Colon (tissue), 2 donors: ENCODE data around the gene ANP32B.
"Not testable (repeated sequence)": the region's sequence is repeated elsewhere in the genome, so short reads cannot be mapped to it uniquely, and the experiment has no call there.

Experiments
- FAIRE-seq: peaks from 2 replicates; lab custom pipeline; 2012; peaks lifted over from hg19 to GRCh38; lab: Jason Lieb, UNC
- donor health status: control.
- donor health status: control.

Gene ANP32B

DNA sequence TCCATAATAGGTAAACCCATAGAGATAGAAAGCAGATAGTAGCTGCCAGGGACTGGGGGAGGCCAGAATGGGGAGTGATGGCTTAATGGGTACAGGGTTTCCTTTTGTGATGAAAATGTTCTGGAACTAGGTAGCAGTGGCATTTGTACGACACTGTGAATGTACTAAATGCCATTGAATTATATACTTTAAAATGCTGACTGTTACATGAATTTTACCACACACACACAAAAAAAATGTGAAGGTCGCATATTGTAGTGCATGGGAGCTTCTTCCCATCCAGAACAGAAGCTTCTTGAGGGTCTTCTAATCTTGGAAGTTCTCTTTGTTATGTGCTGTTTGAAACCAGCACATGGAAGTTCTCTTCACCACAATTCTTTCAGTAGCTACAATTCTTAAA lies 19.9 kb upstream of the ANP32B start:
- FAIRE-seq, result no peak

DNA sequence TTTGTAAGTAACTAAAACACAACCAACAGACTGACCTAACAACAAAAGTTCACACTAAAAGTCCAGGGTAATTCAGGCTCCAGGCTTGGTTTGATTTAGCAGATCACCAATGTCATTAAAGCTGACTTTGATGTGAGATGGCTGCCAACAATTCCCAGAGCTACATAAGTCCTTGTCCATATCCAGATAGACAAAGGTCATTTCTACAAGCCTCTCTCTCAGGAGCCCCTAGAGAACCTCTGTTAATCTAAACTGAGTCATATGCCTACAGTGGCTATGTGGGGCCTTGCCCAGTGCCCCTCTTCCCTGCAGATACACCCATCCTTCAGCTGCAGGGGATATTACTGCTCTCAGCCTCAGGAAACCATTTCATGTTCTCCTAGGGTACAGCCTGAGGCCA lies 18.2 kb upstream of the ANP32B start:
- FAIRE-seq, result no peak

DNA sequence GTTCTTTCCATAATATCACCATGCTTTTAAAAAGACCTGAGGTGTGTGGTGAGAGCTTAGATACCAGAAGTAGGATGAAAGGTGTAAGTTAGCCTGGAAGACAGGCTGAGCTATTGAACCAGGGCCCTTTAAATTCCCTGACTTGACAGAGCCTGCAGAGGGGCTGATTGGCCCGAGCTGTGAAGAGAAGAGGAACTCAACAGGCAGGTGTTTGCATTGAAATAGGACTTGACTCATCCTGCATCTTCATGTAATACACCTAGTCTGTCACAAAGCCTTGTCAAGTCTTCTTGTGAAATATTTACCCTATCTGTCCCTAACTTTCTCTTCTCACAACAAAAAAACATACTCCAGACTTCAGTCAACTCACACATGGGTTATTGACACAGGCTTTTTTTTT lies 16.6 kb upstream of the ANP32B start:
- no peak for FAIRE-seq

DNA sequence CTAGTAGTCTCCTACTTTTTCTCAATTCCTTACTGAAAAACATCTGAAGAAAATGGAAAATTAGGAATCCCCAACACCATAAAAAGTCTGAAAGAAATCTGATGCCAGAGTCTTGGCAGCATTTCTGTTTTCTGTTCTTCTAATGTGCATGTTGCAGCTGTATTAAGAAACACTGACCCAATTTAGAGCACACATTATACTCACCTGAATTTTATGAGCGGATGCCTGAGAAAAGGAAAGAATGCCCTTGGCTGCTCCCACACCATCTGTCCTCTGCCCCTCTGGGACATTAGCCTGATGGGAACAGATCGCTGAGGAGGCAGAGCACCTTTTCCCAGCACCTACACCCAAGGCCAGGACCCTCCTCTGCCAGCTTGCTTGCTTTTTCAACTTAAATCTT lies 14.1 kb upstream of the ANP32B start:
- no peak for FAIRE-seq

DNA sequence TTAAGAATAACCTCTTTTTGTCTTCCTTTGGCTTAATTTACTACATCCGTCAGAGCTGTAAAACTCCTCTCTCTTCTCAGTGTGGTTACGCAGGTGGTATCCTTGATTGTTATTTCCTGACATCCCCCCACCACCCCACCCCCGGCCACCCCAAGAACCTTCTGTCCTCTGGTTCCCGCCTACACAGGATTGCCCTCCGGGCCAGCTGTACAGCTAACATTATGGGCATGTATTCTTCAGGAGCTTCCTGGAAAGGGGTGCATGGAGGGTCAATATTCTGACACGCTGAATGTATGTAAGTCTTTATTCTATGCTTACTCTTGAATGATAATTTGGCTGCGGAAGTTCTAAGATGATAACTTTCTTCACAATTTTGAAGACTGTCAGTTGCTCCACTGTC lies 13.0 kb upstream of the ANP32B start:
- no peak for FAIRE-seq

DNA sequence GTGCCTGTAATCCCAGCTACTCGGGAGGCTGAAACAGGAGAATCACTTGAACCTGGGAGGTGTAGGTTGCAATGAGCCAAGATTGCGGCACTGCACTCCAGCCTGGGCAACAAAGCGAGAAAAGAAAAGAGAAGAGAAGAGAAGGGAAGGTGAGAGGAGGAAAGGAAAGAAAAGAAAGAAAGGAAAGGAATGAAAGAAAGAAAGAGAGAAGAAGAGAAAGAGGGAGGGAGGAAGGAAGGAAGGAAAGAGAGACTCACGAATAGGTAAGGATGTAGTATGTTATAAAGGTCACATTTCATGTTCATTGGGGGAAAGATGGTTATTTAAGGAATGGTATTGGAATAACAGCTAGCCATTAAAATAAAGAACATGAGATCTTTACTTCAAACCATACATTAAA lies 10.4 kb upstream of the ANP32B start:
- no peak for FAIRE-seq

DNA sequence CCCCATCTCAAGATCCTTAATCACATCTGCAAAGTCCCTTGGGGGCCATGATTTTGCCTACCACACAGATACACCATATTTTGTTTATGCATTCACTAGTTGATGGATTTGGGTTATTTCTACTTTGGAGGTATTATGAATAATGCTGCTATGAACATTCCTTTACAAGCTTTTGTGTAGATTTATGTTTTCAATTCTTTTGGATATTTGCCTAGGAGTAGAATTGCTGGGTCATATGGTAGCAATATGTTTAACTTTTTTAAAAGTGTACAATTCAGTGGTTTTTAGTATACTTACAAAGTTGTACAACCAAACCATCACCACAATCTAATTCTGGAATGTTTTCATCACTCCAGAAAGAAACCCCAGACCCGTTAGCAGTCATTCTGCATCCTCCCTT lies 7.8 kb upstream of the ANP32B start:
- FAIRE-seq, result no peak

DNA sequence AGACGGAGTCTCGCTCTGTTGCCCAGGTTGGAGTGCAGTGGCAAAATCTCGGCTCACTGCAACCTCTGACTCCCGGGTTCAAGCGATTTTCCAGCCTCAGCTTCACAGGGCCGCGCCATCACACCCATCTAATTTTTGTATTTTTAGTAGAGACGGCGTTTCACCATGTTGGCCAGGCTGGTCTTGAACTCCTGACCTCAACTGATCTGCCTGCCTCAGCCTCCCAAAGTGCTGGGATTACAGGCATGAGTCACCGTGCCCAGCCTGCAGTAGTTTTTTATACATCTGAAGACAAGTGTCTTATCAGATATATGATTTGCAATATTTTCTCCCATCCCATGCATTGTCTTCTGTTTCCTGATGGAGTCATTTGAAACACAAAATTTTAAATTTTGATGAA lies 6.5 kb upstream of the ANP32B start:
- not testable (repeated sequence) for FAIRE-seq

DNA sequence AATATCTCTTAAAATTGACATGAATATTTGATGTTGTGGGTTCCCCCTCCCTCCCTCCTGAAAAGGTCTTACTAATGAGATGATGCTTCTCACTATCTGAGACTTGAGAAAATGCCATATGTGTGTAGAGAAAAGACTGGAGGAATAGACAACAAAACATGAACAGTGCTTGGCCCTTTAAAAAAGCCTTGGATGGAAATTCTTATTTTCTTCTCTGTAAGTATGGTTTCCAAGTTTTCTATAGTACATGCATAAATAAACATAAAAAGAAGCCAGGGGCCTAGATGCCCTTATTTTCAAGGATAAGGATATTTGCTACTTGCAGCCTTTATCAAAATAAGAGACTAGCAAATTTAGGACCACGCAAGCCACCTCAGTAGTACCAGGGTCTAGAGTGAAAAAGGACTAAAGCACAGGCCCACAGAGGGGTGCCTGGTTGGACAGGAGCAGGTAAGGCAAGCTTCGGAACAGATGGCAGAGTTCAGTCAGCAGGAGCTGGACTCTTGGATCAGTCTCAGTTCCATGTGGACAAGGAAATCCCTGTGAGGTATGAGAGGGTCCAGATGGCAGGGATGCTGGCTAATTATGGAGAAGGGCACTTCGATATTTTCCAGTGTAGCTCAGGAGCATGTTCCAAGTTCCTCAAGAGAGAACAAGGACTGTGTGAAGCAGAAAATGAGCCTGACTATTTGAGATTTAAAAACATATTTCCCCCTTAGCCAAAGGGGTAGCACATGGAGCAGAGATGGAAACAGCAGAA lies 4.6 kb upstream of the ANP32B start:
- no peak for FAIRE-seq

DNA sequence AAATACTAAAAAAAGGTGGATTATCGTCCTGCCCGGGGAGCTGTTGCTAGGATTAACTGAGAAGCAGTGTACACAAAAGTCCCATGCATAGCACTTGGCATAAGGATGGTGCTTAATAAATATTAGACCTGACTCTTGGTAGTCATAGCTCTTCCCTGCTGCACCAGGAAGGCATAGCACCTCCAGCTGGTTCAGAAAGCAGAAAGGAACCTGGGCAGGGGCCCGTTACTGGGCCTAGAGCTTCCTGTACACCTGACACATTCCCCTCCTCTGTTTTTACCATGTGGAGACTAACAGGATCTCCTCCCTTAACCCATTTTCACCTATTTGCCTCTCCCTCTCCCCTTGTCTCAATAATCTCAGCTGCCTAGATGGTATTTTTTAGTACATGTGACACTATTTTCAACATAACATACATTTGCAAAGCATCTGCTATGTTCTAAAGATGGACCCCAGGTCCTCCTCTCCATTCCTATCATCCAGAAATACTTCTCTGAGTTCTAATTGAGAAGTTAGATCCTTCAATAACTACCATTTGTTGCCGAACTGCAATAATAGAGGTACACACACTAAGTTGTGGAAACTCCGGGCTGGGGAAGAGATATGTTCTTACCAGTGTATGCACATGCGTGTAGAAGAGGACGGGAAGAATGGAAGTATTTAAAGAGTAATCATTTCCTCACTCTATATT lies 3.2 kb upstream of the ANP32B start:
- FAIRE-seq, result no peak

DNA sequence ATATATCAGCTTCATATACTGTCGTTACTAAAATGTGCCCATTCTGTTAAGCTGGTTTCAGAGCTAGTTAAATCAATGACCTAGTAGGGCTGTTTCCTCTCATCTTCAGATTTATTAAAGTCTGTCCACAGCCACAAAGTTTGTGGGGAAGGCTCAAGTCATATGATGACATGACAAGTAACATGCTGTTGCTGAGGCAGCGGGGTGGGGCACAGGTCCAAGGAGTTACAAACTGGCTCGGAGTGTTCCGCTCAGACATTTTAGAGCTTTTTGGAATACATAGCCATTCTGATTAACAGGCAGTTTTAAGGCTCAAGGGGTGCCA lies 2.7 kb upstream of the ANP32B start:
- no peak for FAIRE-seq

DNA sequence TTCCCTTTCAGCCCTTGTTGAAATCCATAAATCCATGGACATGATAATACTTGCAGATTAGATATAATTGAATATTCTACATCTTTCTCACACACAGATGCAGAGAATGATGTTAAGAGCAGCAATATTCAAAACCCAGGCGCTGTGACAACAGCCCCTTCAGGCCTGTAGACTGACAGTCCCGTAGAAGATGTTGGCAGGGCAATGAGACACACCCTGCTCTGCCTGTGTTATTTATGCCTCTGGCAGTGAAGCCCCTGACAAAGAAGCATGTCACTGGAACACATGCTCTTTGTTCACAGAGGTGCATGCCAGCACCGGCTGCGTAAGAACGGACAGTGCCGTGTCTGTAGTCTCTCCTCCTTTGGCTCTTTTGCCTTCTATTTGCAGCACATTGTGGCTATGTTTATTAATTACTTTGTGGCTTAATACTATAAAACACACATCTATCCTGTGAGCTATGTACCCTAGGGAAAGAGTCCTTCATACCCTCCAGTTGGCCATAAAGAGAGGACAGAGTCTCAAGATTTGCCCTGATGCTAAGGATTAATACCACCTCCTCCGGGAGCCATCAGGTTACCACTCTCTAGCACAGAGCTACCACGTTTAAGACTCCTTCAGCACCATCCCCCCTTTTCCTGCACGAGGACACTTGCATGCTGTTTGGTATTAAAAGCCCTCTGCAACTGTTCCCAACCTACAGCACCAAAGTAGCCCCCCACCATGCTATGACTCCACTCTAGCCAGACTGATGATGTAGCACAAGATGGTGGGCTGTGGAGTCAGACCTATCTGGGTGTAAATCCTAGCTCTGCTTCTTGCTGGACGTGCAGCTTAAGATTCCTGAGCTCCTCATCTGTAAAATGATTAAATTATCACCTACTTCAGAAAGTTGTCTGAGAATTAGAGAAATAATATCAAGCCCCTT lies 2.0 kb upstream of the ANP32B start:
- FAIRE-seq, result no peak

DNA sequence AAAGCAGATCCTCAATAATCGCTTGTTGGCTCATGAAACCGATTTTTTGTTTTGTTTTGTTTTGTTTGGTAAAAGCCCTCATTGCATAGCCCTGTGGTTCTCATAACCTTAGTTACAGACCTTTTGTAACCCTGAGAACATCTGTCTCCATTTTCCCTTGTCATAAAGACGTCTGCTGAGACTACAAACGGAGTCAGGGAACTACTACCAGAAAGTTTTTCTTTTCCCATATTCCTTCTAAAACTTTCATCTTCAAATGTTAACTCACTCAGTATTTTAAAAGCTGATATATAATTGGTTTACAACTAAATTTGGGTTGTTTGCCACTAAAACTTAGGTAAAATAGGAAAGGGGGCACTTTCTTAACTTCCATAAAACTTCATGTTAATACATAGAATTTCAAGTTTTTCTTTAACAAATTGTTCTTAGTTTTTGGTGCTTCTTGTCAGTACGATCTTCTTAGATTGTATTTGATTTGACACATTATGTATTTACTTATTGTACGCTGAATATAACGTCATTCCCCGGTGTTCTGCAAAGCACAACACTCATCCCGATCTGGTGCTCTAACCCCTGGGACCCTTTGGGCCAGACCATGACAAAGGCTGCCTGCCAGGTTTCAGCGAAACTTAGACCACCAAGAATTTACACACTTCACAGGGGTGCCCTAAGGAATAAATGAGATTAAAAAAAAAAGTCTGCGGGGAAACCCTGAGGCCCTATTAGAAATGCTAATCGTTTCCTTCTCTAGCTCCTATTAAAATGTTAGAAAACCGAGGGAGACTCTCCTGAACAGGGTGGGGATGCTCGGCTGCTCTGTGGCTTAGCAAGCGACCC lies 1.1 kb upstream of the ANP32B start:
- FAIRE-seq, result no peak

DNA sequence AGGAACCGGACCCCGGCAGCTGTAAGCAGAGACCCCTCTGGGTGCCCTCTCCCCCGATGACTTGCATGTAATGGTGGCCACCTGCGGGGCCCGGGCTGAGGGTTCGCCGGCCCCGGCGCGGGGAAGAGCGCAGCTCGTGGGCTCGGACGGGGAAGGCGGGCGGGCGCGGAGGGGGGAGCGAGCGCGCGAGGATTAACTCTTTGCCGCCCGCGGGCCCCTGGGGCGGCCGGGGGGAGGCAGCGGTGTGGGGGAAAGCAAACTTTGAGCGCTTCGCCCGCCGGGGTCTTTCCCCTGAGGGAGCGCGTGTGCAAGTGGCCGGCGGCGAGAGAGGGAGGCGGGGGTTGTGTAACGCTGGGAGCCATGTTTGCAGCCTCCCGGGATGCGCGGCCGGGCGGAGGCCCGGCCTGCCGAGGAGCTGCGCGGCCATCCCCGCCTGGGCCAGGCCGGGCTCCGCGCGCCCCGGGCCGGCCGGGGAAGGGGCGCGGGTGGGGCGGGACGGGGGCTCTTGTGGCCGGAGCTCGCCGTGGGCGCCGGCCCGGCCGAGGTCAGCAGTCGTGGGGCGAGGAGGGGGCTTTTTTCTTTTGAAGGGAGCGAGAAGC lies 547 bp downstream of the ANP32B start:
- no peak for FAIRE-seq

DNA sequence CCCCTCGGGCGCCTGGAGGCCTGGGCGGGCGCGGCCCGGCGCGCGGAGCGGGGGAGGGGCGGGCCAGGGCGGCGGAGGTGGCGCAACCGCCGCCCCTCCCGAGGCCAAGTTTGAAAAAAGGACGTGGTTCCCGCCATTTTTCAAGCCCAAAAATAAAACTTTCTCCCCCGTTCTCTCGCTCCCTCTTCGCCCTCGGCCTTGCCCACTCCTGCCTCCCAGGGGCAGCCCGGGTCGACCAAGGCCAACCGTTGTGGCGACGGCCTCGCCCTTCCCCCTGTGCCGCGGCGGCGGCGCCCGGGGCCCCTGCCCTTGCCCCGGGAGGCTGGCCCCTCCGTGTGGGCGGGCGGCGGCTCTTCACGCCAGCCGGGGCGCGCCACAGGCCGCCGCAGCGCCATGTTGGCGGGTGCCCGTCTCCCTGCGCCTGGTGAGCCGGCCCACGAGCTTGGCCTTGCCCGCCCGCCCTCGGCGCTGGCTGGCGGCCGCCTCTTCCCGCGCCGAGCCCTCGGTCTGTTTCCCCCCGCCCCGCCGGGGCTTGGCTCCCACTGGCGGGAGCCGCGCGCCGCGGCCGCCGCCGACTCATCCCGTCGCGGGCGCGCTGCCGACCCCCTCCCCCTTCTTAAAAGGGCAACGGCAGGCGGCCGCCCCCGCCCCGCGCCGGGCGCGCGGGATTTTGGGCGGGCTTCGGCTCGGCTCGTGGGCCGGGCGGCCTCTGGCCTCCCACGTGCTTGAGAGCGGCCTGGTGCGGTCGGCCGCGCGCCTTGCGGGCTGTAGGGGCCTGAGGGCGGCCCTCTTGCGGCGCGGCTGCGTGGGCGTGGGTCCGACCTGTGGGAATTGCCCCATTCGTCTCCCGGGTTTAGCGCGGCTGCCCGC lies 1.3 kb downstream of the ANP32B start:
- no peak for FAIRE-seq

DNA sequence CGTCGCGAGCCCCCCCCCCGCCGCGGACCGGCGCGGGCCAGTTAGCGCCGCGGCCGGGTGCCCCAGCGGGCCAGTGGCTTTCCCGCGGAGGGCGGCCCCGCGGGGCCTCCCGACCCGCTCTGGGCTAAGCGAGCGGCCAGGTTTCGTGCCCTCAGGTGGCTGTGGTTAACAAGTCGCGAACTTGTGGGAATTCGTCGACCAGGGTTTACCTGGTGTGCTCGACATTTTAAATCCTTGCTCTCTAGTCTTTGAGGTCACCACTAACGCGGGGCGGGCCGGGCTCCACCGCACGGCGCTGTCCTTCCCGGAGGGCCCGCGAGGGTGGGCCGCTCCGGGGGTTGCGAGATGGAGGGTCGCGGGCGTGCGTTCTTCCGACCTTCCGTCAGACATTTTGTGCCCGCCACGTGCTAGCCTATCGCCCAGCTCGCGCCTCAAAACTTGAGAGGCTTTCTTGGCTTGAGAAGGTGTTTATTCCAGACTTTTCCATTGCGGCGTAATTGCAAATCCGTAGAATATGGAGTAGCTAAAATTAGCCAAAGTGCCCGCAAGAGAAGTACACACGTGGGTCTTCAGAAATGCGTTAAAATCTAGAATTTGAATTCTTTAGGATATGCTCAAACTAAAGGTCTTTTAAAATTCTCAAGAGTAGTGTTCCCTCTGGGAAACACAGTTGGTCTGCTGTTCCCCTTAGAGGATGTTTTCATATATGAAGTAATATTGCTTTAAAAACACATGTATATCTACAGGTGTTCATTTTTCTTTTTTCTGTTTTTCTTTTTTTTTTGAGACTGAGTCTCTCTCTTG lies 2.1 kb downstream of the ANP32B start:
- no peak for FAIRE-seq

DNA sequence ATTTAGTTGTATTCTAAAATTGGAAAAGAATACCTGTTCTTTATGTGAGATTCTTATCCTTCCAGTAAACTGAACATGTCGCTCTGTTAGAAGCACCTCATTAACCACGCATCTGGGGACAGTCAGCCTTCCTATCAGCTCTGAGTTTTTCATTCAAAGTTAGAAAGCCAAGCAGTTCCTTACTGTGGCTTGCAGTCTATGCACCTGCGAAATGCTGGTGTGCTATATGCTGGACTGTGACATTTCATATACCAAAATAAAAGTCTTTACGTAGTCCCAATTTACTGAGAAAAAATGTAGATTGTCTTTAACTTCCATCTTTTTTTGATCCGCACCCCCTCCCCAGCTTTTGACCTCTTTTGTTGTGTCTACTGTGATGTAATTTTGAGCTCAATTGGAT lies 4.3 kb downstream of the ANP32B start:
- no peak for FAIRE-seq

DNA sequence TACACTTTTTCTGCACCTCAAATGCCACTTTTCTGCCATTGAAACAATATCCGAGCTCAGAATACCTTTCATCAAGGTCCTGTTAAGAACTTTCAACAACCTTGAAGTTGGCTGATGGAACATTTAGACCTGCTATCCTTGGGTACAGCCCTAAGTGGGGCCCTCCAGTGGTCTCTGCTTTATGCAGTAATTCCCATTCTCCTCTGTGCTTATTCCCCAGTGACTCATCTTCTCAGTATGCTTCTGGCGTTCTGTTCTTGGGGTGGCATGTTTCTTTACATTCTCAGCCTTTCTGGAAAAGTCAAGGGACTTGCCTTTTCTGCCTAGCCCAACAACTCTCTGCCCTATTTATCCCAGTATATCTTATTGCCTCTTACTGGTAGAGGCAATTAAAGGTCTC lies 7.1 kb downstream of the ANP32B start:
- no peak for FAIRE-seq

DNA sequence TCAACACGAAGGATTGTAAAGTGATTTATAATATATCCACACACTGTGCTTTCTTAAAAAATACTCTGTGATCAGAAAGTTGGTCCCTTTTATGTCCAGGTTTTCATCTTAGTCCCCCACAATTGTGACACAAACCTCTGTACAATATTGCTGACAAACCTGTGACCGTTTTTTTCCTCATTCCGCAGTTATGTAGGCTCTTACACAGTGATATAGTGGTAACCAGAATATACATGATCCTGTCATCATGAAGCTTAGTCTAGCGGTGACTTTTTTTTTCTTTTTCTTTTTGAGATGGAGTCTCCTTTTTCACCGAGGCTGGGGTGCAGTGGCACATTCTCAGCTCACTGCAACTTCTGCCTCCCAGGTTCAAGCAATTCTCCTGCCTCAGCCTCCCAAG lies 8.7 kb downstream of the ANP32B start:
- FAIRE-seq, result no peak

DNA sequence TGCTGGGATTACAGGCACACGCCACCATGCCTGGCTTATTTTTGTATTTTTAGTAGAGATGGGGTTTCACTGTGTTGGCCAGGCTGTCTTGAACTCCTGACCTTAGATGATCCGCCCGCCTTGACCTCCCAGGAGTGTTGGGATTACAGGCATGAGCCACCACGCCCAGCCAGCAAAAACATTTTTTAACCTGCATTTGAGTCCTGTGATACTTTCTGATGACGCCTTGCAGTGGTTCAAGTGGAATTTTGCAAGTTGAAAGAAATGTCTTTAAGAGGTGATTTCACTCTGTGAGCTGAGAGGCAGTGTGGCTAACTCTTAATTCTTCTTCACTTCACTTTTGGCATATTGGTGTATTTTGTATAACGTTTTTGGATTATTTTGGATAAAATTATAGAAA lies 9.1 kb downstream of the ANP32B start:
- no peak for FAIRE-seq
